Neutrophil (primary cell): ENCODE data around the gene GLIS1.

ENCODE experiments used
- H3K27ac ChIP-seq: fragments of 200-600 bp; sonication (generic); 2 replicates; pipeline ENCODE4 v1.5.1; 2016; ENCODE audit warnings: mild to moderate bottlenecking, moderate library complexity
- H3K27me3 ChIP-seq: fragments of 200-600 bp; sonication (generic); 2 replicates; pipeline ENCODE4 v1.6.0; 2016; ENCODE audit warnings: mild to moderate bottlenecking
- H3K36me3 ChIP-seq: fragments of 200-600 bp; sonication (generic); 2 replicates; pipeline ENCODE4 v1.5.1; 2017
- H3K4me1 ChIP-seq, 2 experiments: fragments of 200-600 bp in 1 of 2; sonication (generic) in 1 of 2; 1 replicate in 1 of 2; 2 replicates in 1 of 2; pipeline versions ENCODE4 v1.5.1 to v1.6.1; 2013 to 2016; ENCODE audit warnings: low read depth in 1 of 2, low read length in 1 of 2, mild to moderate bottlenecking in 1 of 2, moderate library complexity in 1 of 2; ENCODE audit not compliant: control insufficient read depth in 1 of 2, insufficient read depth in 1 of 2
- H3K4me3 ChIP-seq, 2 experiments: fragments of 200-600 bp in 1 of 2; sonication (generic) in 1 of 2; 1 replicate in 1 of 2; 2 replicates in 1 of 2; pipeline ENCODE4 v1.5.1; 2013 to 2016; ENCODE audit warnings: low read depth in 1 of 2, low read length in 1 of 2, mild to moderate bottlenecking in 1 of 2, moderate library complexity in 1 of 2
- H3K9me3 ChIP-seq: fragments of 200-600 bp; sonication (generic); 2 replicates; pipeline ENCODE4 v1.5.1; 2016
- TF ChIP-seq, protein P1 (sequence below): fragments of 200-600 bp; sonication (generic); IDR thresholded peaks from 2 replicates; pipeline ENCODE4 v1.5.1; 2016; ENCODE audit warnings: antibody characterized with exemption

The GLIS1 gene

DNA sequence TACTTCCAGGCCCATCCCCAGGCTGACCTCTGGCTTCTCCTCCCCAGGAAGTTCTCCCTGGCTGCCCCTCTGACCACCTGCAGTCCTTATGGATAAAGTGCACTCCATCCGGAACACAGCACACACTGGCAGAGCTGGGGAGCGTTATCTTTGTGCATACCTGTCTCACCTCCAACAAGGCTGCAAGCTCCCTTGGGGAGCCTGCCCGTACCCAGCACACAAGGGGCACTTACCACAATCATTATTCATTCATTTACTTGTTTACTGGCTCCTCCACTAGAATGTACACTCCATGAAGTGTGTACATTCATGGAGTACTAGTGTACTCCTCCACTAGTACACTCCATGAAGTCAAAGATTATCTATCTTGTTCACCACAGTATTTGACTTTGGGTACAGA lies 30.3 kb downstream of the GLIS1 start:
- no peaks in the 10 kb centered on the region for H3K4me1 ChIP-seq
- TF ChIP-seq, protein P1, sequence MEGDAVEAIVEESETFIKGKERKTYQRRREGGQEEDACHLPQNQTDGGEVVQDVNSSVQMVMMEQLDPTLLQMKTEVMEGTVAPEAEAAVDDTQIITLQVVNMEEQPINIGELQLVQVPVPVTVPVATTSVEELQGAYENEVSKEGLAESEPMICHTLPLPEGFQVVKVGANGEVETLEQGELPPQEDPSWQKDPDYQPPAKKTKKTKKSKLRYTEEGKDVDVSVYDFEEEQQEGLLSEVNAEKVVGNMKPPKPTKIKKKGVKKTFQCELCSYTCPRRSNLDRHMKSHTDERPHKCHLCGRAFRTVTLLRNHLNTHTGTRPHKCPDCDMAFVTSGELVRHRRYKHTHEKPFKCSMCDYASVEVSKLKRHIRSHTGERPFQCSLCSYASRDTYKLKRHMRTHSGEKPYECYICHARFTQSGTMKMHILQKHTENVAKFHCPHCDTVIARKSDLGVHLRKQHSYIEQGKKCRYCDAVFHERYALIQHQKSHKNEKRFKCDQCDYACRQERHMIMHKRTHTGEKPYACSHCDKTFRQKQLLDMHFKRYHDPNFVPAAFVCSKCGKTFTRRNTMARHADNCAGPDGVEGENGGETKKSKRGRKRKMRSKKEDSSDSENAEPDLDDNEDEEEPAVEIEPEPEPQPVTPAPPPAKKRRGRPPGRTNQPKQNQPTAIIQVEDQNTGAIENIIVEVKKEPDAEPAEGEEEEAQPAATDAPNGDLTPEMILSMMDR, result no peak
- H3K4me3 ChIP-seq, result no peak overlapping the region
- H3K27me3 ChIP-seq, result no peaks in the 10 kb centered on the region
- H3K36me3 ChIP-seq, result no peaks in the 10 kb centered on the region
- H3K9me3 ChIP-seq, result no peaks in the 10 kb centered on the region
- H3K27ac ChIP-seq, result no peak overlapping the region

DNA sequence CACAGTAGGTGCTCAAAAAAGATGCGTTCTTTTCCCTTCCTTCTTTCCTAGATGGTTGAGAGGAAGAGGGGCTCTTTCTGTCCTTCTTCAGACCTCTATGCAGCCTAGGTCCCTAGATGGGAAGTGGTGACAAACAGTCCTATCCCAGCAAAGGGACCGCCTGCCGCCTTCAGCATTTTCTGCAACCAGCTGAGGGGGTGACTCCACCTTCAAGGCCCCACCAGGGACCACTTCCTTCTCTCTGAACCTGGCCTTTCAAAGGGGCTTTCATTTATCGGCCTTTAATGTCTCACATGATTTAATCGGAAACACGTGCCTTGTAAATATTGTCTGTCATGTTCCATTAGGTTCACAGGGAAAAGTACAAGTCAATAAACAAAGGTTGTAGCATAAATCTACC lies 32.6 kb downstream of the GLIS1 start:
- no peak overlapping the region for H3K4me3 ChIP-seq
- H3K36me3 ChIP-seq, result no peaks in the 10 kb centered on the region
- H3K4me1 ChIP-seq, result no peaks in the 10 kb centered on the region
- no peak overlapping the region for H3K27ac ChIP-seq
- TF ChIP-seq, protein P1, result no peak
- H3K9me3 ChIP-seq, result no peaks in the 10 kb centered on the region
- no peaks in the 10 kb centered on the region for H3K27me3 ChIP-seq

DNA sequence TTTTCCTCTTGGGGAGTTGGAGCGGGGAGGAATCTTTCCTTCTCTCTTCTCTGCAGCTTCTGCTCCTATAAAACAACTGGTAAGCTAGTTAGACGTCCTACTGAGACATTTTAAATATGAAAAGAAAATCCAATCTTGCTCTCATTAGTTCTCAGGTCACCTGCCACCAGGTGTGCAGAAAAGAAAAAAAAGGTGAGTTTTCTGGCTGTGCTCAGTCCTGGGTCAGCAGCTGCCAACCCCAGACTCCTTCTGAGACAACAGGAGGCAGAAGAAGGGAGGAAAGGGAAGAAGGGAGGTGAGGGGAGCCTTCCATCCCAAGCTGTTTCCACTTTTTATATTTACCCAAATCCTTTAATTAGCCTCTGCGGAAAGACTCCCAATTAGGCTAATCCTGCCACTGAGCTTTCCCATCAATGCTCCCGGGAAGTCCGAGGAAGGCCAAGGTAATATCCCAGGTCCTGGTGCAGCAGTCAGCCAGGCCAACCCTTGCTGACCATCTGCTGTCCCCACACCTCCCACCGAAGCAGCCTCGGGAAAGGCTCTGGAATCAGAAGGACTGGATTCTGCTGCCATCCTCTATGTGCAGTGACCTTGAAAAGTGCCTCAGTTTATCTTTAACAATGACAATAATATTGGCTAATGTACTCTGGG lies 33.4 kb downstream of the GLIS1 start:
- Histone ChIP-seq H3K27me3 (no peaks in the 10 kb centered on the region), H3K4me3 (no peak overlapping the region), H3K9me3 (no peaks in the 10 kb centered on the region), H3K27ac (no peak overlapping the region), H3K36me3 (no peaks in the 10 kb centered on the region), H3K4me1 (no peaks in the 10 kb centered on the region)
- TF ChIP-seq, protein P1, result no peak

DNA sequence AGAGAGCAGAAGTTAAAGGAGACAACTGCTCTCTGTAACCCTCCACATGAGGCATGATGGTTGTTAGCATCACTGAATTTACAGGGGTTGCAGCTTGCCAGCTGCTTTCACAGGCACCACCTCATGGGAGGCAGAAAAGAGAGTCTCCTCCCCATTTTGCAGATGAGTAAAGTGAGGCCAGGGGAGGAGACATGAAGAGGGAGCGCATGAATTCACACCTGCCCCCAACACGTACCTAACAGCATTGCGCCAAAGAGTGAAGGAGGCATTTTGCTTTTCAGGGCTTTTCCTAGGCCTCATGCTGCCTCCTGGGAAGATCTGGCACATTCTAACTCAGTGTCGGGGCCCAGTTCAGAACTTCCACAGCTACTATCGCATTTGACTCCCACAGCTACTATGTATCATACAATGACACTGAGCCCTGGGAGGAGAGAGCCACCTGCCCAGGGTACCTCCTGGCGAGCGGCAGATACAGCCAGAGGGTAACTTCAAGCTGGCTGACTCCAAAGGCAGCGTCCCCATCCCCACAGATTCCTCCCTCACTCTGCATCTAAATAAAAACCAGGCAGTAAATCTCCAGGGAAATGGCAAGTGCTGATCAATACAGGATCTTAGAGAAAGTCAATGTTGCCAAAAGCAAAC lies 34.0 kb downstream of the GLIS1 start:
- Histone ChIP-seq H3K36me3 (no peaks in the 10 kb centered on the region), H3K27ac (no peak overlapping the region), H3K4me3 (no peak overlapping the region), H3K4me1 (no peaks in the 10 kb centered on the region), H3K27me3 (no peaks in the 10 kb centered on the region), H3K9me3 (no peaks in the 10 kb centered on the region)
- TF ChIP-seq, protein P1, result no peak

DNA sequence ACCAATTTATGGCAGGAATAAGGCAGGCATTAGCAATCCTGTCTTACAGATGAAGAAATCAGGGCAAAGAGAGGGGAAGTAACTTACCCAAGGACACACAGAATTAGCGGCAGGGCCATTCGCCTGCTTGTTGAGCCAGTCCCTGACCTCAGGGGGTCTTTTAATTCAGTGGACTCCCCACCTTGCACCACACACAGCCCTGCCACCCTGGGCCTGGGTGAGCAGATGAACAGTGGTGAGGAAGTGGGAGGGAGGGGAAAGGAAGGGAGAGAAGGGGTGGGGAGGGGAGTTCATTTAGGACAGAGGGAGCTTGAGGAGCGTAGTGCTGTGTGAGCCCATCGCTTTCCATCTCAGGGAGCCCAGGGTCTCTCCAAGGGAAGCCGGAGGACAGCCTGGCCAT lies 34.7 kb downstream of the GLIS1 start:
- H3K36me3 ChIP-seq, result no peaks in the 10 kb centered on the region
- no peak overlapping the region for H3K4me3 ChIP-seq
- no peaks in the 10 kb centered on the region for H3K27me3 ChIP-seq
- no peaks in the 10 kb centered on the region for H3K4me1 ChIP-seq
- H3K27ac ChIP-seq, result no peak overlapping the region
- H3K9me3 ChIP-seq, result no peaks in the 10 kb centered on the region
- TF ChIP-seq, protein P1, result no peak
